Breast epithelium (tissue), 4 donors: ENCODE data around the gene KRTAP9-9. TPM values are rescaled to one million over a fixed set of nuclear protein-coding genes. Genes with fewer than 3 reads are reported as not detected.

Experiments
- DNase-seq, 2 donors: peaks; one replicate each; pipeline ENCODE4 v3.0.0-alpha.2; 2019; ENCODE audit warnings: low spot score in 2 of 2
- H3K27ac ChIP-seq, 2 donors: fragments of 200-600 bp; sonication (generic) in 1 of 2; one replicate each; pipeline ENCODE4 v1.5.1; 2016 to 2019; ENCODE audit warnings: mild to moderate bottlenecking in 1 of 2
- H3K27me3 ChIP-seq, 2 donors: fragments of 200-600 bp; sonication (generic) in 1 of 2; one replicate each; pipeline versions ENCODE4 v1.5.1 to v1.6.0; 2017 to 2019; ENCODE audit warnings: control low read depth in 1 of 2, mild to moderate bottlenecking in 1 of 2
- H3K36me3 ChIP-seq: fragments of 200-600 bp; one replicate; pipeline ENCODE4 v1.5.1; 2019
- H3K4me1 ChIP-seq, 2 donors: fragments of 200-600 bp; sonication (generic); one replicate each; pipeline ENCODE4 v1.5.1; 2016 to 2019; ENCODE audit warnings: control low read depth in 1 of 2
- H3K4me3 ChIP-seq, 3 donors: fragments of 200-600 bp; sonication (generic); 1 replicate in 2 of 3; 2 replicates in 1 of 3; pipeline ENCODE4 v1.5.1; 2016 to 2019; ENCODE audit warnings: mild to moderate bottlenecking in 3 of 3, moderate library complexity in 2 of 3
- H3K9me3 ChIP-seq, 2 donors: fragments of 200-600 bp; sonication (generic) in 1 of 2; one replicate each; pipeline ENCODE4 v1.5.1; 2016 to 2019; ENCODE audit warnings: control low read depth in 1 of 2
- CTCF ChIP-seq, 3 donors: fragments of 450-650 bp; IDR thresholded peaks; one replicate each; pipeline ENCODE4 v1.5.1; 2016 to 2017; ENCODE audit warnings: antibody characterized with exemption in 3 of 3, mild to moderate bottlenecking in 3 of 3, moderate library complexity in 3 of 3
- POLR2A ChIP-seq: fragments of 450-650 bp; IDR thresholded peaks from one replicate; pipeline ENCODE4 v1.6.1; 2016; ENCODE audit warnings: antibody characterized with exemption, mild to moderate bottlenecking, moderate library complexity
- POLR2AphosphoS5 ChIP-seq, 3 donors: sonication (generic); formaldehyde crosslinking; IDR thresholded peaks; one replicate each; pipeline ENCODE4 v1.6.1; 2017; ENCODE audit warnings: antibody characterized with exemption in 3 of 3
- intact Hi-C: fragments of 100-400 bp; cut with DNase I; formaldehyde crosslinking; loops from one replicate; pipeline ENCODE4 v1.15.1; 2023; ENCODE audit warnings: low total_unique reads
- total RNA-seq, 3 donors: library from RNA; depleted of rRNA; stranded (reverse); fragments of >200 nt; gene quantifications; one replicate each; pipeline ENCODE4 v1.1.0, GENCODE V29; 2016

KRTAP9-9 gene
- total RNA-seq, 3 donors from 2014 or later = not detected

- Histone ChIP-seq H3K9me3 (no peaks in the 10 kb centered on the region), H3K27ac (peak overlapping the region; percentile 64 to 65), H3K36me3 (no peaks in the 10 kb centered on the region), H3K4me3 (no peak overlapping the region), H3K27me3 (no peaks in the 10 kb centered on the region), H3K4me1 (no peaks in the 10 kb centered on the region)
- TF ChIP-seq CTCF (IDR thresholded peaks at IDR 0.05) = no peak
- TF ChIP-seq POLR2A = no peak
- no peak for TF ChIP-seq POLR2AphosphoS5 (IDR thresholded peaks at IDR 0.05)
- intact Hi-C loops = no loop called here
- DNase-seq = no peak
Measured at GRCh38 chr17:41302981-41303380, 47.8 kb downstream of the KRTAP9-9 start.

- H3K27ac ChIP-seq = no peak overlapping the region
- no peak for DNase-seq
- H3K9me3 ChIP-seq = no peaks in the 10 kb centered on the region
- H3K36me3 ChIP-seq = no peaks in the 10 kb centered on the region
- intact Hi-C loops = no loop called here
- TF ChIP-seq POLR2A (no peak), CTCF (IDR thresholded peaks at IDR 0.05) (no peak), POLR2AphosphoS5 (IDR thresholded peaks at IDR 0.05) (no peak)
- no peak overlapping the region for H3K4me3 ChIP-seq
- H3K4me1 ChIP-seq = no peaks in the 10 kb centered on the region
- H3K27me3 ChIP-seq = no peaks in the 10 kb centered on the region
Measured at GRCh38 chr17:41304091-41304490, 48.9 kb downstream of the KRTAP9-9 start.

Other genes starting within 250 kb of the KRTAP9-9 start
- not detected for gene KRTAP3-1, start 246.3 kb upstream of the KRTAP9-9 start, total RNA-seq
- gene KRTAP1-5, start 228.2 kb upstream of the KRTAP9-9 start, total RNA-seq = not detected
- not detected for gene KRTAP1-4, start 225.2 kb upstream of the KRTAP9-9 start, total RNA-seq
- not detected for gene KRTAP1-3, start 220.5 kb upstream of the KRTAP9-9 start, total RNA-seq
- not detected for gene KRTAP1-1, start 213.9 kb upstream of the KRTAP9-9 start, total RNA-seq
- not detected for gene KRTAP2-1, start 208.1 kb upstream of the KRTAP9-9 start, total RNA-seq
- not detected for gene KRTAP2-2, start 200.2 kb upstream of the KRTAP9-9 start, total RNA-seq
- gene KRTAP2-3, start 195.3 kb upstream of the KRTAP9-9 start, total RNA-seq = not detected
- not detected for gene KRTAP2-4, start 189.5 kb upstream of the KRTAP9-9 start, total RNA-seq
- not detected for gene KRTAP4-7, start 171.2 kb upstream of the KRTAP9-9 start, total RNA-seq
- not detected for gene KRTAP4-8, start 157.2 kb upstream of the KRTAP9-9 start, total RNA-seq
- not detected for gene KRTAP4-16, start 153.2 kb upstream of the KRTAP9-9 start, total RNA-seq
- gene KRTAP4-9, start 150.0 kb upstream of the KRTAP9-9 start, total RNA-seq = not detected
- not detected for gene KRTAP4-11, start 137.0 kb upstream of the KRTAP9-9 start, total RNA-seq
- gene KRTAP4-12, start 131.2 kb upstream of the KRTAP9-9 start, total RNA-seq = not detected
- not detected for gene KRTAP4-6, start 114.8 kb upstream of the KRTAP9-9 start, total RNA-seq
- not detected for gene KRTAP4-5, start 105.6 kb upstream of the KRTAP9-9 start, total RNA-seq
- gene KRTAP4-4, start 94.6 kb upstream of the KRTAP9-9 start, total RNA-seq = not detected
- gene KRTAP4-3, start 87.2 kb upstream of the KRTAP9-9 start, total RNA-seq = not detected
- not detected for gene KRTAP4-2, start 77.2 kb upstream of the KRTAP9-9 start, total RNA-seq
- not detected for gene KRTAP4-1, start 70.5 kb upstream of the KRTAP9-9 start, total RNA-seq
- gene KRTAP9-1, start 65.5 kb upstream of the KRTAP9-9 start, total RNA-seq = not detected
- not detected for gene KRTAP9-2, start 28.7 kb upstream of the KRTAP9-9 start, total RNA-seq
- gene KRTAP9-3, start 22.9 kb upstream of the KRTAP9-9 start, total RNA-seq = not detected
- gene KRTAP9-8, start 17.4 kb upstream of the KRTAP9-9 start, total RNA-seq = not detected
- gene KRTAP9-4, start 5.7 kb upstream of the KRTAP9-9 start, total RNA-seq = not detected
- gene KRTAP9-6, start 10.0 kb downstream of the KRTAP9-9 start, total RNA-seq = not detected
- gene KRTAP9-7, start 20.3 kb downstream of the KRTAP9-9 start, total RNA-seq = not detected
- not detected for gene KRTAP29-1, start 47.5 kb downstream of the KRTAP9-9 start, total RNA-seq
- not detected for gene KRTAP16-1, start 53.9 kb downstream of the KRTAP9-9 start, total RNA-seq
- gene KRTAP17-1, start 60.3 kb downstream of the KRTAP9-9 start, total RNA-seq = not detected
- gene KRT33A, start 95.4 kb downstream of the KRTAP9-9 start, total RNA-seq = not detected
- gene KRT33B, start 114.4 kb downstream of the KRTAP9-9 start, total RNA-seq = not detected
- gene KRT34, start 126.9 kb downstream of the KRTAP9-9 start, total RNA-seq = not detected
- gene KRT31, start 142.2 kb downstream of the KRTAP9-9 start, total RNA-seq = not detected
- gene KRT37, start 169.2 kb downstream of the KRTAP9-9 start, total RNA-seq = not detected
- gene KRT38, start 185.6 kb downstream of the KRTAP9-9 start, total RNA-seq = not detected
- gene KRT32, start 212.0 kb downstream of the KRTAP9-9 start, total RNA-seq = under 1 TPM in 2 of 3 donors, not detected in 1; 0.33 to 0.73 TPM
- not detected for gene KRT35, start 225.8 kb downstream of the KRTAP9-9 start, total RNA-seq
- gene KRT36, start 234.5 kb downstream of the KRTAP9-9 start, total RNA-seq = not detected